Measurements from ENCODE around the gene VWA1. TPM values are rescaled to one million over a fixed set of nuclear protein-coding genes. Genes with fewer than 3 reads are reported as not detected.
"Not testable (repeated sequence)": the region's sequence is repeated elsewhere in the genome, so short reads cannot be mapped to it uniquely, and the experiment has no call there.

Gene VWA1
- total RNA-seq, 1 donor from 2014 or later = 44.5 TPM

DNA sequence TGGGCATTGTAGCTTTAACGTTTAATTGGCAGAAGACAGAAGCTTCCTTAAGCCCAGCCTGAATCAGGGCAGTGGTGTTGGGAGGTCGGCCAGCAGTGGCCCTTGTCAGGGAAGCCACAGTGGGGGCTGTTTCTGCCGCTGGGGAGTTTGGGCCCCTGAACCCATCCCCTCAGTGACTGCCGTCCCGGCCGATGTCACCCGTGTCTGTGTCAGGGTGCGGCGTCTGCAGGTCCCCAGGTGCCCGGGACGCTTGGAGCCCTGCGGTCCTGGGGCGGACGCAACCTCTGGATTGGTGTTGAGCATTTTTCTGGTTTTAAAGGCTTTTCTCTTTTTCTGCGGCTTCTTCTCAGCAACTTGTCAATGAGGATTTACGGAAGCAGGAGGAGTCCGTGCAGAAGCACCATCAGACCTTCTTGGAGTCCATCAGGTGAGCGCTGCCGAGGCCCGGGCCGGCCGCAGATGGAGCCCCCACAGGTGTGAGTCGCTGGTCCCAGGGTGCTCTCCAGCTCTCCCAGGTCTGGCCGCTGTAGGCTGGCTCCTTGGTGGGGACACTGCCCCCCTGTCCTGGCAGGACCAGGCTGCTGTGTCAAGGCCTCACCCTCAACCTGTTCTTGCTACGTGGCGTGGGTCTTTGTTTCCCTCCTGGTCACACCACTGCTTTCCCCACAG is 16.3 kb downstream of the VWA1 start:
- Mint-ChIP-seq H3K9me3 (no peaks in the 10 kb centered on the region), H3K4me3 (no peak overlapping the region), H3K4me1 (ENCODE audit: unreplicated experiment) (no peaks in the 10 kb centered on the region), H3K27ac (no peak overlapping the region), H3K36me3 (no peaks in the 10 kb centered on the region), H3K27me3 (peaks cover 7% of the 10 kb centered on the region)
- TF ChIP-seq, protein P1, sequence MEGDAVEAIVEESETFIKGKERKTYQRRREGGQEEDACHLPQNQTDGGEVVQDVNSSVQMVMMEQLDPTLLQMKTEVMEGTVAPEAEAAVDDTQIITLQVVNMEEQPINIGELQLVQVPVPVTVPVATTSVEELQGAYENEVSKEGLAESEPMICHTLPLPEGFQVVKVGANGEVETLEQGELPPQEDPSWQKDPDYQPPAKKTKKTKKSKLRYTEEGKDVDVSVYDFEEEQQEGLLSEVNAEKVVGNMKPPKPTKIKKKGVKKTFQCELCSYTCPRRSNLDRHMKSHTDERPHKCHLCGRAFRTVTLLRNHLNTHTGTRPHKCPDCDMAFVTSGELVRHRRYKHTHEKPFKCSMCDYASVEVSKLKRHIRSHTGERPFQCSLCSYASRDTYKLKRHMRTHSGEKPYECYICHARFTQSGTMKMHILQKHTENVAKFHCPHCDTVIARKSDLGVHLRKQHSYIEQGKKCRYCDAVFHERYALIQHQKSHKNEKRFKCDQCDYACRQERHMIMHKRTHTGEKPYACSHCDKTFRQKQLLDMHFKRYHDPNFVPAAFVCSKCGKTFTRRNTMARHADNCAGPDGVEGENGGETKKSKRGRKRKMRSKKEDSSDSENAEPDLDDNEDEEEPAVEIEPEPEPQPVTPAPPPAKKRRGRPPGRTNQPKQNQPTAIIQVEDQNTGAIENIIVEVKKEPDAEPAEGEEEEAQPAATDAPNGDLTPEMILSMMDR (conservative IDR thresholded peaks at IDR 0.05) = no peak
- DNase-seq (ENCODE audit: extremely low spot score, unreplicated experiment) = no peak

DNA sequence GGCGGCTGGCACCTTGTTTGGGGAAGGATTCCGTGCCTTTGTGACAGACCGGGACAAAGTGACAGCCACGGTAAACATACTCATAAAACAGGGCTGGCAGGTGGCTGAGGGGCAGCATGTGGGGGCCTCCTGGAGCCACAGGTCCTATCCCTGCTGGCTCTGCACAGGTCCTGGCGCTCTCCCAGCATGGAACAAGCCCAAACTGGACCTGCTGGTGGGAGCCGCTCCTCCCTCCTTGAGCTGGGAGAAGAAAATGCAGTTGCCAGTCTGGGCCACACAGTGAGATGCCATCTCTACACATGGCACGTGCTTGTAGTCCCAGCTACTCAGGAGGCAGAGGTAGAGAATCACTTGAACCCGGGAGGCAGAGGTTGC is 16.9 kb downstream of the VWA1 start:
- H3K4me3 Mint-ChIP-seq; H3K9me3 Mint-ChIP-seq; DNase-seq (ENCODE audit: extremely low spot score, unreplicated experiment); H3K27ac Mint-ChIP-seq; H3K27me3 Mint-ChIP-seq; H3K4me1 Mint-ChIP-seq (ENCODE audit: unreplicated experiment); H3K36me3 Mint-ChIP-seq: not testable (repeated sequence)

DNA sequence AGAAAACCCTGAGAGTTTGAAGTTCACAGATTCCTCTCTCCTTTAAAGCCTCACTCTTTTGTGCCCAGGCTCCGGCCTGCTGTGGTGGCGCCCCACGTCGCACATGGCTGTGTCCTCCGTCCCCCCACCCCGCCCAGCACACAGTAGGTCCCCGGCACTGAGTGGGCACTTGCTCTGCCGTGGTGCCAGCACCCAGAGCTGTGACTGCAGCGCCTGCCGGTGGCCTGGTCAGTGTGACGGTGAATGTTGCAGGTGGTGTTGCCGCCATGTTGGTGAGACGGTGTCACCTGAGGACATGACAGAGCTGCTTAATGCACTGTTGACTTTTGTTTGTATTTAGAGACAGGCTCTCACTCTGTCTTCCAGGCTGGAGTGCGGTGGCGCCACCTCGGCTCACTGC is 17.4 kb downstream of the VWA1 start:
- no peaks in the 10 kb centered on the region for H3K36me3 Mint-ChIP-seq
- H3K4me1 Mint-ChIP-seq (ENCODE audit: unreplicated experiment) = no peaks in the 10 kb centered on the region
- no peak for DNase-seq (ENCODE audit: extremely low spot score, unreplicated experiment)
- TF ChIP-seq, protein P1 (conservative IDR thresholded peaks at IDR 0.05) = no peak
- no peaks in the 10 kb centered on the region for H3K9me3 Mint-ChIP-seq
- H3K27me3 Mint-ChIP-seq = peaks cover 7% of the 10 kb centered on the region
- H3K4me3 Mint-ChIP-seq = no peak overlapping the region
- no peak overlapping the region for H3K27ac Mint-ChIP-seq

DNA sequence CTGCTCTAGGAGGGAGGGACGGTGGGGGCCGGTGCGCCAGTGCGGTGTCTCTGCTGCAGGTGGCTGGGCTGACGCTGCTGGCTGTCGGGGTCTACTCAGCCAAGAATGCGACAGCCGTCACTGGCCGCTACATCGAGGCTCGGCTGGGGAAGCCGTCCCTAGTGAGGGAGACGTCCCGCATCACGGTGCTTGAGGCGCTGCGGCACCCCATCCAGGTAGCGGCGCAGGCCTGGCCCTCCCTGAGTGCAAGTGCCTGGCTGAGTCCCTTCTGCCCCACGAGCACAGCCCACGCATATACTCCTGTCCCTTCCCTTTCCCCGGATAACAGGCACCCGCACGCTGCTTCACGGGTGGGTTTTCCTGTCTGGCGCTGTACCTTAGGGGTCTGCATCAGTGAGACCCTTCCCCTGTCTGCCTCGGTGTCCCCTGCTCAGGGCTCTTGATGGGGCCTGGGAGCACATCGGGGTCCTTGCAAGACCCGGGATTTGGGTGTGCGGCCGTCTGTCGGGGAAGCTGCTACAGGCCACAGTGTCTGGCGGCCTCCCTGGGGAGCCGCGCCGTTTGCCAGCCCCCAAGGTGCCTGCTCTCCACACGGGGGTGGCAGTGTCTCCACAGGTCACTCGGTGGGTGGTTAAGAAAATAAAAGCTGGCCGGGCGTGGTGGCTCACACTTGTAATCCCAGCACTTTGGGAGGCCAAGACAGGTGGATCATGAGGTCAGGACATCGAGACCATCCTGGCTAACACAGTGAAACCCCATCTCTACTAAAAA is 19.0 kb downstream of the VWA1 start:
- H3K9me3 Mint-ChIP-seq; H3K4me1 Mint-ChIP-seq (ENCODE audit: unreplicated experiment); DNase-seq (ENCODE audit: extremely low spot score, unreplicated experiment); H3K27me3 Mint-ChIP-seq; H3K4me3 Mint-ChIP-seq; H3K36me3 Mint-ChIP-seq; H3K27ac Mint-ChIP-seq: not testable (repeated sequence)

DNA sequence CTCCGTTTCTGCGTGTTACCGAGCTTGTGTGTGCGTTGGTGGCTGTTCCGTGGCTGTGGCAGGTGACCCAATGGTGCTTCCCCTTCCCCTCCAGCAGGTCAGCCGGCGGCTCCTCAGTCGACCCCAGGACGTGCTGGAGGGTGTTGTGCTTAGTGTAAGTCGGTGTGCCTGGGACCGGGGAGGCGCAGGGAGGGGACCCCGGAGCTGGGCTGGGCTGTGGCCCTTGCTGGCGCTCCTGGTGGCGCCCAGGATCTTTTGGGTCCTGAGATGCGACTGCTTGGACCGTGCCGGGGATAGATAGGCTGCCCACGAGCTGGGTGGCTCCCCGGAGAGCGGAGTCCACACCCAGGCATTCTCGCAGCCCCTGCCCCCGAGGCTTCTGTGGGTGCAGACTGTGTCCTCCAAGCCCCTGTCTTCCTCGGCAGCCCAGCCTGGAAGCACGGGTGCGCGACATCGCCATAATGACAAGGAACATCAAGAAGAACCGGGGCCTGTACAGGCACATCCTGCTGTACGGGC is 19.9 kb downstream of the VWA1 start:
- Mint-ChIP-seq H3K27ac (no peak overlapping the region), H3K9me3 (no peaks in the 10 kb centered on the region), H3K4me1 (ENCODE audit: unreplicated experiment) (no peaks in the 10 kb centered on the region), H3K27me3 (no peaks in the 10 kb centered on the region), H3K4me3 (no peak overlapping the region), H3K36me3 (no peaks in the 10 kb centered on the region)
- DNase-seq (ENCODE audit: extremely low spot score, unreplicated experiment) = no peak
- TF ChIP-seq, protein P1 (conservative IDR thresholded peaks at IDR 0.05) = no peak

DNA sequence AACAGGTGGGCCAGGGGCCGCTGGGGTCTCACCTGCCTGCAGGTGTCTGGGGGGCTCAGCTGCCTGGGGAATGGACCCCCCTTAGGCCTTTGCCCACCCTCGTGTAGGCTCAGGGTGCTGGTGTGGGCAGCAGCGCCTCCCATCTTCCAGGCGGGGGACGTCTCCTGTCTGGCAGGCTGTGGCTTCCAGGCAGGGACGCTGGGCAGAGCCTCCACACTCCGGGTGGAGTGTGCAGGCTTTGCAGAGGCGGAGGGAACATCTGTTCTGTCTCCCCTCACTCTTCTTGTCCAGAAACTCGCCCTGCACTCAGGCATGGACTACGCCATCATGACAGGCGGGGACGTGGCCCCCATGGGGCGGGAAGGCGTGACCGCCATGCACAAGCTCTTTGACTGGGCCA is 20.4 kb downstream of the VWA1 start:
- DNase-seq (ENCODE audit: extremely low spot score, unreplicated experiment); H3K4me3 Mint-ChIP-seq; H3K9me3 Mint-ChIP-seq; H3K27ac Mint-ChIP-seq; H3K4me1 Mint-ChIP-seq (ENCODE audit: unreplicated experiment); H3K27me3 Mint-ChIP-seq; H3K36me3 Mint-ChIP-seq: not testable (repeated sequence)

DNA sequence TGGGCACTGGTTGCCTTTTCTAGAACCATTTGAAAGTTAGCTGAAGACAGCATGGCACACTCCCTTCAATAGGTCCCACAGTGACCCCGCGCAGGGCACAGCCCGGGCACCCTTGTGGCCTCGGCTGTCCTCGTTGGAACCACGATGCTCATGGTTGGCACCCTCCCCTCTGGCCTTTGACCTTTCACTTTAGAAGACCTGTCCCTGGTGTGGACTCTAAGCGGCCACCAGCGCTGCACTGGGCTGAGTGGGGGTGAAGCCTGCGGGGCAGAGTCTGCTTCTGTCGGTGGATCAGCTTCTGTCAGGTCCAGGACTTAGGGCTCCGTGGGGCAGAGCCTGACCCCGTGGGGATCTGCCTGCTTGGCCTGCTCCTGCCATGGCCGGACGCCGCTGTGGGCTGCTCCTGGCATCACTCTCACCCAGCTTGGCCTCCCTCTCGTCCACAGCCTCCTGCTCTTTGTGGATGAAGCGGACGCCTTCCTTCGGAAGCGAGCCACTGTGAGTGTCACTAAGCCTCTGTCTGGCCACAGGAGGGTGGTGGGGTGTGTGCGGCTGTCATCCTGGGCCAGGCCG is 21.3 kb downstream of the VWA1 start:
- not testable (repeated sequence) for H3K9me3 Mint-ChIP-seq; H3K36me3 Mint-ChIP-seq; H3K27ac Mint-ChIP-seq; H3K4me1 Mint-ChIP-seq (ENCODE audit: unreplicated experiment); DNase-seq (ENCODE audit: extremely low spot score, unreplicated experiment); H3K4me3 Mint-ChIP-seq; H3K27me3 Mint-ChIP-seq

DNA sequence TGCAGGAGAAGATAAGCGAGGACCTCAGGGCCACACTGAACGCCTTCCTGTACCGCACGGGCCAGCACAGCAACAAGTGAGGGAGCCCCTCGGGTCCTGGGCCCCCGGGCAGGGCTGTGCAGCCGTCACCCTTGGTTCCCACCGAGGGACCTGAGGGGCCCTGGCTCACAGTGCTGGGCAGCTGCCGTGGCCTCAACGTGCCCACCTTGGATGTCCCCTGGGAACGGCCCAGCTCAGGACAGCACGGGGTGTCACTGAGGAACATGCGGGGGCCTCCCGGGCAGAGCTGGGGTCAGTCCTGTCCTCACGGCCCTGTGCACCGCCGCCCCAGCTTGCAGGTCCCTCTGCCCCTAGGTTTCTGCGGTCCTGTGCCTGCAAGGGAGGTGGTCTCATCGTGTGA is 23.7 kb downstream of the VWA1 start:
- not testable (repeated sequence) for H3K4me3 Mint-ChIP-seq; DNase-seq (ENCODE audit: extremely low spot score, unreplicated experiment); H3K27ac Mint-ChIP-seq; H3K27me3 Mint-ChIP-seq; H3K9me3 Mint-ChIP-seq; H3K4me1 Mint-ChIP-seq (ENCODE audit: unreplicated experiment); H3K36me3 Mint-ChIP-seq

DNA sequence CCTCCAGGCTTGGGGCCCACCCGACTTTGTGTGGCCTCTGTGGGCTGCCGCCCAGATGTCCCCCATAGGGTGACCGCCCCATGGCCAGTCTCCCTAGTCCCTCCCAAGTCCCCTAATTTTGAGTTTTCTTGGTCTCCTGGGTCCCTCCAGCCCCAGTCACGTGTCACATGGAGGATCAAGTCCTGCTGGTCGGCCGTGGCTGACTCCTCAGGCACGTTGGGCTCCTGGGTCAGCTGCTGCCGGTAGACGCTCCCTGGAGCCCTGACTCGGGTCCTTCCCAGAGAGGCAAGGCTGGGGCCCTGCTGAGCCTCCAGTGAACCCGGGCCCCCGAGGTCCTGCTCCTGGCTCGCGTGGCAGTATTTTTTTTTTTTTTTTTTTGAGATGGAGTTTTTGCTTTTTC is 24.2 kb downstream of the VWA1 start:
- not testable (repeated sequence) for H3K9me3 Mint-ChIP-seq

More for the DNA sequence above, 24.2 kb downstream of the VWA1 start:
- H3K27ac Mint-ChIP-seq; H3K27me3 Mint-ChIP-seq; H3K4me3 Mint-ChIP-seq; DNase-seq (ENCODE audit: extremely low spot score, unreplicated experiment); H3K36me3 Mint-ChIP-seq; H3K4me1 Mint-ChIP-seq (ENCODE audit: unreplicated experiment): not testable (repeated sequence)
